ENCODE results near the gene DNM1L. TPM values are rescaled to one million over a fixed set of nuclear protein-coding genes. Genes with fewer than 3 reads are reported as not detected.

DNM1L gene
- total RNA-seq, 2 experiments from 2014 or later, result 59.0 to 62.5 TPM

GRCh38 chr12:32768518-32768917, 89.4 kb downstream of the DNM1L start:
- Mint-ChIP-seq H3K9me3 (no peaks in the 10 kb centered on the region), H3K4me1 (ENCODE audit: low read depth) (no peaks in the 10 kb centered on the region), H3K27me3 (peaks cover 13% of the 10 kb centered on the region), H3K27ac (no peak overlapping the region), H3K36me3 (no peaks in the 10 kb centered on the region), H3K4me3 (no peak overlapping the region)
- ChIA-PET CTCF (interaction anchor here (1.5 kb wide), 1 partner anchor 12 kb away, joined by 6 read pairs; no protein-coding TSS in a partner anchor), POLR2A (no interaction called here)
- intact Hi-C loops (cut with micrococcal nuclease), result no loop called here
- no peak for DNase-seq

GRCh38 chr12:32770141-32770540, 91.0 kb downstream of the DNM1L start:
- ChIA-PET CTCF (no interaction called here), POLR2A (no interaction called here)
- no peaks in the 10 kb centered on the region for H3K36me3 Mint-ChIP-seq
- no peak overlapping the region for H3K4me3 Mint-ChIP-seq
- peaks cover 16% of the 10 kb centered on the region for H3K27me3 Mint-ChIP-seq
- DNase-seq, result no peak
- H3K4me1 Mint-ChIP-seq (ENCODE audit: low read depth), result no peaks in the 10 kb centered on the region
- intact Hi-C loops (cut with micrococcal nuclease), result no loop called here
- no peak overlapping the region for H3K27ac Mint-ChIP-seq
- no peaks in the 10 kb centered on the region for H3K9me3 Mint-ChIP-seq

- Mint-ChIP-seq H3K36me3 (no peaks in the 10 kb centered on the region), H3K4me1 (ENCODE audit: low read depth) (no peaks in the 10 kb centered on the region), H3K27ac (no peak overlapping the region), H3K4me3 (no peak overlapping the region), H3K9me3 (no peaks in the 10 kb centered on the region), H3K27me3 (peaks cover 14% of the 10 kb centered on the region)
- no peak for DNase-seq
- intact Hi-C loops (cut with micrococcal nuclease), result no loop called here
- CTCF ChIA-PET, result interaction anchor here (0.8 kb wide), 1 partner anchor 13 kb away, joined by 3 read pairs; no protein-coding TSS in a partner anchor
- POLR2A ChIA-PET, result no interaction called here
These were observed 94.6 kb downstream of the DNM1L start for GRCh38 chr12:32773691-32774090.

- no peaks in the 10 kb centered on the region for H3K9me3 Mint-ChIP-seq
- no peak for DNase-seq
- intact Hi-C loops (cut with micrococcal nuclease), result no loop called here
- no peak overlapping the region for H3K27ac Mint-ChIP-seq
- no peak overlapping the region for H3K4me3 Mint-ChIP-seq
- H3K27me3 Mint-ChIP-seq, result peaks cover 12% of the 10 kb centered on the region
- H3K4me1 Mint-ChIP-seq (ENCODE audit: low read depth), result no peaks in the 10 kb centered on the region
- H3K36me3 Mint-ChIP-seq, result no peaks in the 10 kb centered on the region
- ChIA-PET CTCF (interaction anchor here (1.4 kb wide), 1 partner anchor 20 kb away, joined by 3 read pairs; the partner anchor contains the start of gene YARS2), POLR2A (no interaction called here)
These were observed 97.2 kb downstream of the DNM1L start for GRCh38 chr12:32776258-32776657.

- H3K9me3 Mint-ChIP-seq, result no peaks in the 10 kb centered on the region
- H3K4me1 Mint-ChIP-seq (ENCODE audit: low read depth), result no peaks in the 10 kb centered on the region
- H3K36me3 Mint-ChIP-seq, result no peaks in the 10 kb centered on the region
- peaks cover 12% of the 10 kb centered on the region for H3K27me3 Mint-ChIP-seq
- POLR2A ChIA-PET, result no interaction called here
- no peak for DNase-seq
- intact Hi-C loops (cut with micrococcal nuclease), result no loop called here
- CTCF ChIA-PET, result no interaction called here
- no peak overlapping the region for H3K27ac Mint-ChIP-seq
- no peak overlapping the region for H3K4me3 Mint-ChIP-seq
These were observed 98.1 kb downstream of the DNM1L start for GRCh38 chr12:32777159-32777558.

GRCh38 chr12:32777691-32778175, 98.6 kb downstream of the DNM1L start:
- Mint-ChIP-seq H3K27ac (no peak overlapping the region), H3K27me3 (peaks cover 12% of the 10 kb centered on the region), H3K36me3 (no peaks in the 10 kb centered on the region), H3K4me1 (ENCODE audit: low read depth) (no peaks in the 10 kb centered on the region), H3K9me3 (no peaks in the 10 kb centered on the region), H3K4me3 (no peak overlapping the region)
- intact Hi-C loops (cut with micrococcal nuclease), result no loop called here
- POLR2A ChIA-PET, result no interaction called here
- DNase-seq, result no peak
- CTCF ChIA-PET, result interaction anchor here (1.4 kb wide), 1 partner anchor 22 kb away, joined by 4 read pairs; the partner anchor contains the start of gene YARS2

- ChIA-PET CTCF (no interaction called here), POLR2A (no interaction called here)
- intact Hi-C loops (cut with micrococcal nuclease), result no loop called here
These were observed 101.0 kb downstream of the DNM1L start for GRCh38 chr12:32780071-32780470.

GRCh38 chr12:32783029-32783428, 103.9 kb downstream of the DNM1L start:
- no peaks in the 10 kb centered on the region for H3K36me3 Mint-ChIP-seq
- H3K4me1 Mint-ChIP-seq (ENCODE audit: low read depth), result no peaks in the 10 kb centered on the region
- H3K9me3 Mint-ChIP-seq, result no peaks in the 10 kb centered on the region
- H3K27ac Mint-ChIP-seq, result no peak overlapping the region
- ChIA-PET POLR2A (no interaction called here), CTCF (no interaction called here)
- no peak overlapping the region for H3K4me3 Mint-ChIP-seq
- peaks cover 5% of the 10 kb centered on the region for H3K27me3 Mint-ChIP-seq
- intact Hi-C loops (cut with micrococcal nuclease), result no loop called here
- DNase-seq, result no peak

More at GRCh38 chr12:32780071-32780470, 101.0 kb downstream of the DNM1L start:
- H3K9me3 Mint-ChIP-seq, result no peaks in the 10 kb centered on the region
- no peak overlapping the region for H3K27ac Mint-ChIP-seq
- H3K36me3 Mint-ChIP-seq, result no peaks in the 10 kb centered on the region
- peaks cover 12% of the 10 kb centered on the region for H3K27me3 Mint-ChIP-seq
- no peak overlapping the region for H3K4me3 Mint-ChIP-seq
- DNase-seq, result no peak
- H3K4me1 Mint-ChIP-seq (ENCODE audit: low read depth), result no peaks in the 10 kb centered on the region

- Mint-ChIP-seq H3K9me3 (no peaks in the 10 kb centered on the region), H3K4me3 (no peak overlapping the region), H3K27me3 (peaks cover 5% of the 10 kb centered on the region), H3K27ac (no peak overlapping the region), H3K4me1 (ENCODE audit: low read depth) (no peaks in the 10 kb centered on the region), H3K36me3 (no peaks in the 10 kb centered on the region)
- DNase-seq, result no peak
- ChIA-PET CTCF (no interaction called here), POLR2A (no interaction called here)
- intact Hi-C loops (cut with micrococcal nuclease), result no loop called here
These were observed 106.5 kb downstream of the DNM1L start for GRCh38 chr12:32785557-32785956.

- Mint-ChIP-seq H3K27me3 (peaks cover 7% of the 10 kb centered on the region), H3K4me3 (no peak overlapping the region), H3K9me3 (no peaks in the 10 kb centered on the region), H3K27ac (no peak overlapping the region), H3K4me1 (ENCODE audit: low read depth) (no peaks in the 10 kb centered on the region), H3K36me3 (no peaks in the 10 kb centered on the region)
- no peak for DNase-seq
- ChIA-PET POLR2A (no interaction called here), CTCF (no interaction called here)
- intact Hi-C loops (cut with micrococcal nuclease), result no loop called here
These were observed 109.3 kb downstream of the DNM1L start for GRCh38 chr12:32788405-32788804.

GRCh38 chr12:32789446-32789845, 110.3 kb downstream of the DNM1L start:
- H3K27ac Mint-ChIP-seq, result no peak overlapping the region
- intact Hi-C loops (cut with micrococcal nuclease), result no loop called here
- DNase-seq, result no peak
- H3K4me1 Mint-ChIP-seq (ENCODE audit: low read depth), result no peaks in the 10 kb centered on the region
- H3K27me3 Mint-ChIP-seq, result peaks cover 5% of the 10 kb centered on the region
- no peaks in the 10 kb centered on the region for H3K9me3 Mint-ChIP-seq
- CTCF ChIA-PET, result no interaction called here
- POLR2A ChIA-PET, result no interaction called here
- H3K36me3 Mint-ChIP-seq, result no peaks in the 10 kb centered on the region
- no peak overlapping the region for H3K4me3 Mint-ChIP-seq

- POLR2A ChIA-PET, result no interaction called here
- Mint-ChIP-seq H3K9me3 (no peaks in the 10 kb centered on the region), H3K4me3 (no peak overlapping the region), H3K4me1 (ENCODE audit: low read depth) (no peaks in the 10 kb centered on the region), H3K27me3 (peaks cover 5% of the 10 kb centered on the region), H3K36me3 (no peaks in the 10 kb centered on the region), H3K27ac (no peak overlapping the region)
- CTCF ChIA-PET, result no interaction called here
- intact Hi-C loops (cut with micrococcal nuclease), result no loop called here
- no peak for DNase-seq
These were observed 110.8 kb downstream of the DNM1L start for GRCh38 chr12:32789916-32790315.

GRCh38 chr12:32794281-32794680, 115.2 kb downstream of the DNM1L start:
- ChIA-PET CTCF (no interaction called here), POLR2A (no interaction called here)
- Mint-ChIP-seq H3K27ac (no peak overlapping the region), H3K9me3 (no peaks in the 10 kb centered on the region), H3K27me3 (peaks cover 5% of the 10 kb centered on the region), H3K36me3 (no peaks in the 10 kb centered on the region), H3K4me1 (ENCODE audit: low read depth) (no peaks in the 10 kb centered on the region), H3K4me3 (no peak overlapping the region)
- DNase-seq, result no peak
- intact Hi-C loops (cut with micrococcal nuclease), result no loop called here
